ENCODE results near the gene MYH10.

Gene MYH10

DNA sequence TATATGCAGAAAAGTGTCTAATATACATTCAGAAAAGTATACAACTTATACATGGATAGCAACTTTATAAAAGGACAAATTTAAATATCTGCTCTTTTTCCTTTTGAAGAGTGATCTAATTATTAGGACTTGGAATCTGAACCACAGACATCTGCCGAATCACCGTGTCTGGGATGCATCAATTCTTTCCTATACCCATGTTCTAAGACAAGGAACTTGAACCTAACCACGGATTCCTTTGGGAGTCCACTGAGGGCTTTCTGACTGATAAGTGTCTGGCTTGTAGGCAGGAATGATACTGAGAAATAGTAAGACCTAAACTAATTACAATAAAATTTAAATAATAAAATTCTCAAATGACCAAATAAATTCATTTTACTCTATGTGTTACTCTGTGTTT is 140.7 kb downstream of the MYH10 start (continued):
- TF ChIP-seq, protein P1, sequence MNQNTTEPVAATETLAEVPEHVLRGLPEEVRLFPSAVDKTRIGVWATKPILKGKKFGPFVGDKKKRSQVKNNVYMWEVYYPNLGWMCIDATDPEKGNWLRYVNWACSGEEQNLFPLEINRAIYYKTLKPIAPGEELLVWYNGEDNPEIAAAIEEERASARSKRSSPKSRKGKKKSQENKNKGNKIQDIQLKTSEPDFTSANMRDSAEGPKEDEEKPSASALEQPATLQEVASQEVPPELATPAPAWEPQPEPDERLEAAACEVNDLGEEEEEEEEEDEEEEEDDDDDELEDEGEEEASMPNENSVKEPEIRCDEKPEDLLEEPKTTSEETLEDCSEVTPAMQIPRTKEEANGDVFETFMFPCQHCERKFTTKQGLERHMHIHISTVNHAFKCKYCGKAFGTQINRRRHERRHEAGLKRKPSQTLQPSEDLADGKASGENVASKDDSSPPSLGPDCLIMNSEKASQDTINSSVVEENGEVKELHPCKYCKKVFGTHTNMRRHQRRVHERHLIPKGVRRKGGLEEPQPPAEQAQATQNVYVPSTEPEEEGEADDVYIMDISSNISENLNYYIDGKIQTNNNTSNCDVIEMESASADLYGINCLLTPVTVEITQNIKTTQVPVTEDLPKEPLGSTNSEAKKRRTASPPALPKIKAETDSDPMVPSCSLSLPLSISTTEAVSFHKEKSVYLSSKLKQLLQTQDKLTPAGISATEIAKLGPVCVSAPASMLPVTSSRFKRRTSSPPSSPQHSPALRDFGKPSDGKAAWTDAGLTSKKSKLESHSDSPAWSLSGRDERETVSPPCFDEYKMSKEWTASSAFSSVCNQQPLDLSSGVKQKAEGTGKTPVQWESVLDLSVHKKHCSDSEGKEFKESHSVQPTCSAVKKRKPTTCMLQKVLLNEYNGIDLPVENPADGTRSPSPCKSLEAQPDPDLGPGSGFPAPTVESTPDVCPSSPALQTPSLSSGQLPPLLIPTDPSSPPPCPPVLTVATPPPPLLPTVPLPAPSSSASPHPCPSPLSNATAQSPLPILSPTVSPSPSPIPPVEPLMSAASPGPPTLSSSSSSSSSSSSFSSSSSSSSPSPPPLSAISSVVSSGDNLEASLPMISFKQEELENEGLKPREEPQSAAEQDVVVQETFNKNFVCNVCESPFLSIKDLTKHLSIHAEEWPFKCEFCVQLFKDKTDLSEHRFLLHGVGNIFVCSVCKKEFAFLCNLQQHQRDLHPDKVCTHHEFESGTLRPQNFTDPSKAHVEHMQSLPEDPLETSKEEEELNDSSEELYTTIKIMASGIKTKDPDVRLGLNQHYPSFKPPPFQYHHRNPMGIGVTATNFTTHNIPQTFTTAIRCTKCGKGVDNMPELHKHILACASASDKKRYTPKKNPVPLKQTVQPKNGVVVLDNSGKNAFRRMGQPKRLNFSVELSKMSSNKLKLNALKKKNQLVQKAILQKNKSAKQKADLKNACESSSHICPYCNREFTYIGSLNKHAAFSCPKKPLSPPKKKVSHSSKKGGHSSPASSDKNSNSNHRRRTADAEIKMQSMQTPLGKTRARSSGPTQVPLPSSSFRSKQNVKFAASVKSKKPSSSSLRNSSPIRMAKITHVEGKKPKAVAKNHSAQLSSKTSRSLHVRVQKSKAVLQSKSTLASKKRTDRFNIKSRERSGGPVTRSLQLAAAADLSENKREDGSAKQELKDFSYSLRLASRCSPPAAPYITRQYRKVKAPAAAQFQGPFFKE (tag by site-specific recombination; IDR thresholded peaks at IDR 0.05; ENCODE audit: borderline replicate concordance), result no peak
- TF ChIP-seq ZNF791 (tag by site-specific recombination; IDR thresholded peaks at IDR 0.05) (no peak), ZNF202 (tag by site-specific recombination; IDR thresholded peaks at IDR 0.05; ENCODE audit: borderline replicate concordance) (no peak)

DNA sequence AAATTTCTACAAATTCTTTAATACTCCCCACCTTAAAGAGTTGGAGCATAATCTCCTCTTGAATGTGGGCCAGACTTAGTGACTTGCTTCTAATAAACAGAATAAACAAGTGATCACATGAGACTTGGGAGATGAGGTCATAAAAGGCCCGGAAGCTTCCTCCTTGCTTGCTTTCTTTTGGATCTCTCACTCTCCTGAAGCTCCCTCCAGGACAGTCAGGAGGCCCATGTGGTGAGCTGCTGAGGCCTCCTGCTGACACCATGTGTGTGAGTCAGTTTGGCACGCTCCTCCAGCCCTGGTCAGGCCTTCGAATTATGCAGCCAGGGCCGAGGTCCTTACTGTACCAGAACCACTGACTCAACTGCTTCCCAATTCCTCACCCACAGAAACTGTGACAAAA is 141.6 kb downstream of the MYH10 start:
- Histone ChIP-seq H3K36me3 (ENCODE audit: control insufficient read depth in 2 of 2, insufficient read depth in 1 of 2, low read length in 2 of 2) (peaks cover 85 to 99% of the 10 kb centered on the region in 2 experiments), H3K4me3 (ENCODE audit: low read depth, low read length) (no peak overlapping the region), H3K4me1 (ENCODE audit: control insufficient read depth, insufficient read depth, low read length) (no peaks in the 10 kb centered on the region), H3K9me3 (ENCODE audit: control insufficient read depth, insufficient read depth, low read depth, low read length) (no peaks in the 10 kb centered on the region), H3K27ac (ENCODE audit: extremely low read depth, low read depth, low read length) (no peak overlapping the region)
- POLR2A ChIA-PET, result no interaction called here
- CTCF ChIA-PET, result no interaction called here
- TF ChIP-seq GLIS1 (tag by site-specific recombination; IDR thresholded peaks at IDR 0.05) (peak; percentile 80), ZNF280C (tag by site-specific recombination; IDR thresholded peaks at IDR 0.05) (no peak), ZNF391 (tag by site-specific recombination; IDR thresholded peaks at IDR 0.05; ENCODE audit: borderline replicate concordance, low read depth) (no peak), ZIC2 (tag by site-specific recombination; IDR thresholded peaks at IDR 0.05) (peak; percentile 64; the same call in 1 of the 2 replicates), KLF8 (tag by site-specific recombination; IDR thresholded peaks at IDR 0.05) (no peak), ZNF473 (tag by site-specific recombination; IDR thresholded peaks at IDR 0.05) (no peak)

- Histone ChIP-seq H3K4me1 (ENCODE audit: control insufficient read depth, insufficient read depth, low read length) (no peaks in the 10 kb centered on the region), H3K4me3 (ENCODE audit: low read depth, low read length) (no peak overlapping the region), H3K36me3 (ENCODE audit: control insufficient read depth in 2 of 2, insufficient read depth in 1 of 2, low read length in 2 of 2) (peaks cover 85 to 99% of the 10 kb centered on the region in 2 experiments), H3K9me3 (ENCODE audit: control insufficient read depth, insufficient read depth, low read depth, low read length) (no peaks in the 10 kb centered on the region), H3K27ac (ENCODE audit: extremely low read depth, low read depth, low read length) (no peak overlapping the region)
- ChIA-PET CTCF (no interaction called here), POLR2A (no interaction called here)
- no peak for TF ChIP-seq ZNF148 (tag by site-specific recombination; IDR thresholded peaks at IDR 0.05; ENCODE audit: borderline replicate concordance)
- TF ChIP-seq ZNF184 (tag by site-specific recombination; IDR thresholded peaks at IDR 0.05), result no peak
- TF ChIP-seq ZXDB (tag by site-specific recombination; IDR thresholded peaks at IDR 0.05), result no peak
- TF ChIP-seq, protein P2, sequence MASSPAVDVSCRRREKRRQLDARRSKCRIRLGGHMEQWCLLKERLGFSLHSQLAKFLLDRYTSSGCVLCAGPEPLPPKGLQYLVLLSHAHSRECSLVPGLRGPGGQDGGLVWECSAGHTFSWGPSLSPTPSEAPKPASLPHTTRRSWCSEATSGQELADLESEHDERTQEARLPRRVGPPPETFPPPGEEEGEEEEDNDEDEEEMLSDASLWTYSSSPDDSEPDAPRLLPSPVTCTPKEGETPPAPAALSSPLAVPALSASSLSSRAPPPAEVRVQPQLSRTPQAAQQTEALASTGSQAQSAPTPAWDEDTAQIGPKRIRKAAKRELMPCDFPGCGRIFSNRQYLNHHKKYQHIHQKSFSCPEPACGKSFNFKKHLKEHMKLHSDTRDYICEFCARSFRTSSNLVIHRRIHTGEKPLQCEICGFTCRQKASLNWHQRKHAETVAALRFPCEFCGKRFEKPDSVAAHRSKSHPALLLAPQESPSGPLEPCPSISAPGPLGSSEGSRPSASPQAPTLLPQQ (tag by site-specific recombination; IDR thresholded peaks at IDR 0.05), result no peak
- TF ChIP-seq ZNF473 (tag by site-specific recombination; IDR thresholded peaks at IDR 0.05), result no peak
- TF ChIP-seq, protein P3, sequence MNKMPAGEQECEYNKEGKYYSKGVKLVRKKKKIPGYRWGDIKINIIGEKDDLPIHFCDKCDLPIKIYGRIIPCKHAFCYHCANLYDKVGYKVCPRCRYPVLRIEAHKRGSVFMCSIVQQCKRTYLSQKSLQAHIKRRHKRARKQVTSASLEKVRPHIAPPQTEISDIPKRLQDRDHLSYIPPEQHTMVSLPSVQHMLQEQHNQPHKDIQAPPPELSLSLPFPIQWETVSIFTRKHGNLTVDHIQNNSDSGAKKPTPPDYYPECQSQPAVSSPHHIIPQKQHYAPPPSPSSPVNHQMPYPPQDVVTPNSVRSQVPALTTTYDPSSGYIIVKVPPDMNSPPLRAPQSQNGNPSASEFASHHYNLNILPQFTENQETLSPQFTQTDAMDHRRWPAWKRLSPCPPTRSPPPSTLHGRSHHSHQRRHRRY (tag by site-specific recombination; IDR thresholded peaks at IDR 0.05), result no peak
- TF ChIP-seq SP2 (tag by site-specific recombination; IDR thresholded peaks at IDR 0.05), result no peak
- no peak for TF ChIP-seq MEIS1 (CRISPR knock-in tag; IDR thresholded peaks at IDR 0.05; ENCODE audit: borderline replicate concordance)
- TF ChIP-seq ZNF571 (tag by site-specific recombination; IDR thresholded peaks at IDR 0.05), result no peak
- no peak for TF ChIP-seq ZNF433 (tag by site-specific recombination; IDR thresholded peaks at IDR 0.05; ENCODE audit: low read depth)
- no peak for TF ChIP-seq ZNF664 (tag by site-specific recombination; IDR thresholded peaks at IDR 0.05)
- TF ChIP-seq ZNF121 (tag by site-specific recombination; IDR thresholded peaks at IDR 0.05), result no peak
These were observed 142.0 kb downstream of the MYH10 start for GRCh38 chr17:8488491-8488890.
